GM18505 (cell line): ENCODE data around the gene CSNK2B.

Experiments used
- ATAC-seq: cut with Tn5 transposase; IDR thresholded peaks from one replicate; pipeline ENCODE4 v1.9.1; 2021; ENCODE audit not compliant: unreplicated experiment
- POLR2A ChIP-seq: IDR thresholded peaks from 4 replicates; pipeline ENCODE4 v1.6.1; 2011; ENCODE audit warnings: borderline replicate concordance; ENCODE audit not compliant: insufficient read depth, insufficient read length; ENCODE audit errors: extremely low read depth

CSNK2B gene

DNA sequence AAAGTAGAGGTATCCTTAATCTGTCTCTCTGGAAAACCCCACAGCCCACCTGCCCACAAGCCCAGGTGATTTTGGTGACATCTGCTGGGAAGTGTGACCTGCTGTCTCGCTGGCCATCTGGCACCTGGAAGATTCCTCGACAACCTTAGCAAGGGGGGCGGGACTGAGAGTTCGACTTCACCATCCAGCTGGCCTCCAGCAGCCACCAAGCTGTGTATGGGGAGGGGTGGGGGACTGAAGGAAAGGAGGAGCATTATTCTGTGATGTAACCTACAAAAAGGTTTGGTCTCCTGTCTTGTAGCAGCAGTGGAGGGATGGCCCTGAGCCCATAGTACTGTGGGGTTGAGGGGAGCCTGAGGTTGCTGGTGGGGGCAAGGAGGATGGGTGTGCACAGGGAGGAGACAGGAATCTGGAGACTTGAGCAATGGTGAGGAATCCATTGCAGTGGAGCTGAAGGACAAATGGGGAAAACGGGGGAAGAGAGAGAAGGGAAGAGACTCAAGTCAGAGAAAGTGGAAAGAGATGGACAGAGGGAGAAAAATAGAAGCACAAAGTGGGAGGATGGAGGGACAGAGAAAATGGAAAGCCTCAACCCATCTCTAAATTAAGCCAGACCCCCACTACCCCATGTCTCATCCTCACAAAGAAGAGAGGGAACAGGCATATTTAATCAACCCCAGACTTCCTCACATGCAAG, 44.8 kb downstream of the CSNK2B start:
- ATAC-seq, result no peak

DNA sequence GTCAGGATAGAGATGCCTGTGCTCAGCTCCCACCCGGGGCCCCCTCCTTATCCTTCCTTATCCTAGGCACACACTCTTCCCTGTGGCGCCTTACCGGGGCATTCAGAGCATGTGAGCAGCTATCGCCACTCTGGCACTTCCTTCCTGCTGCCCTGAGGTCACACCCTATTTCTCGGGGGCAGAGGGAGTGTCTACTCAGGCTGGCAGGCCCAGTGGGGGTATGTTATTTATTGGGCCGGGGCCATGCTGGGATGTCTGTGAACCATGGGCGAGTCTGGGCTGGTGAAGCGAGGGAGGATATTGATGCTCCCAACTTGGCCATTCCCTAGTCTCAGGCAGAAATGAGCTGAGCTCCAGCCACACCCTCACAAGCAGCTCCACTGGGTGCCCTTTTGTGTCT, 45.4 kb downstream of the CSNK2B start:
- no peak for ATAC-seq

More for the DNA sequence above, 44.8 kb downstream of the CSNK2B start:
- TF ChIP-seq POLR2A, result no peak

GRCh38 chr6:31712296-31712695, 46.4 kb downstream of the CSNK2B start:
- ATAC-seq, result no peak
- no peak for TF ChIP-seq POLR2A

More for the DNA sequence above, 45.4 kb downstream of the CSNK2B start:
- no peak for TF ChIP-seq POLR2A

- ATAC-seq, result no peak
- TF ChIP-seq POLR2A, result no peak
Observed at GRCh38 chr6:31713465-31713864, 47.6 kb downstream of the CSNK2B start.

DNA sequence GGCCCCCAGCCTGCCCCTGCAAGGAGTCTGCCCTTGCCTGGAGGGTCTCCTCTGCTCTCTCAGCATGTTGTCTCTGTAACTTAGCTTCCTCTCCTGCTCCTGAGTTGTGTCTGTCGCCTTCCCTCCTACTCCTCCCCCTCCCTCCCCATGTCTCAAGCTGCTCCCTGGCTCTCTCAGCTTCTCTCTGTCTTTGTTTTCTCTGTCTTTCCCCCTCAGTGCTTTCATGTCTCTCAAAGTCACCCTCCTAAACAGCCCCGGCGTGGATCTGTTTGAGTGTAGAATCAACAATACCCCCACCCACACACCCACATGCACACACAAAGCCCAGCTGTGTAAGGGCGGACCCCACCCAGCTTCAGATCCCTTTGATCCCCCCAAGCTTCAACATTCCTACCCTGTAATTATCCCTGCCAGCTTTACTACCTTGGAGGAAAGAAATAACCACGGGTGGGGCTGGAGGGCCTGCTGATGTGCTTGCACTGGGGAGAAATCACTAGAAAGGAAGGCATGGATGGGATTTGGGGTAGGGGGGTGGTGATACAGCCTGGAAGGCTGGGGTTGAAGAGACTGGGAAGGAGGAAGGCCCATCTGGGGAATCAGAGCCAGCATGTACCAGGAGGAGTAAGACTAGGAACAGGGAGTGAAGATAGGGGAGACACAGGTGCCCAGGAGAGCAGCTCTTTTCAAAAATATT, 48.3 kb downstream of the CSNK2B start:
- no peak for ATAC-seq
- no peak for TF ChIP-seq POLR2A

DNA sequence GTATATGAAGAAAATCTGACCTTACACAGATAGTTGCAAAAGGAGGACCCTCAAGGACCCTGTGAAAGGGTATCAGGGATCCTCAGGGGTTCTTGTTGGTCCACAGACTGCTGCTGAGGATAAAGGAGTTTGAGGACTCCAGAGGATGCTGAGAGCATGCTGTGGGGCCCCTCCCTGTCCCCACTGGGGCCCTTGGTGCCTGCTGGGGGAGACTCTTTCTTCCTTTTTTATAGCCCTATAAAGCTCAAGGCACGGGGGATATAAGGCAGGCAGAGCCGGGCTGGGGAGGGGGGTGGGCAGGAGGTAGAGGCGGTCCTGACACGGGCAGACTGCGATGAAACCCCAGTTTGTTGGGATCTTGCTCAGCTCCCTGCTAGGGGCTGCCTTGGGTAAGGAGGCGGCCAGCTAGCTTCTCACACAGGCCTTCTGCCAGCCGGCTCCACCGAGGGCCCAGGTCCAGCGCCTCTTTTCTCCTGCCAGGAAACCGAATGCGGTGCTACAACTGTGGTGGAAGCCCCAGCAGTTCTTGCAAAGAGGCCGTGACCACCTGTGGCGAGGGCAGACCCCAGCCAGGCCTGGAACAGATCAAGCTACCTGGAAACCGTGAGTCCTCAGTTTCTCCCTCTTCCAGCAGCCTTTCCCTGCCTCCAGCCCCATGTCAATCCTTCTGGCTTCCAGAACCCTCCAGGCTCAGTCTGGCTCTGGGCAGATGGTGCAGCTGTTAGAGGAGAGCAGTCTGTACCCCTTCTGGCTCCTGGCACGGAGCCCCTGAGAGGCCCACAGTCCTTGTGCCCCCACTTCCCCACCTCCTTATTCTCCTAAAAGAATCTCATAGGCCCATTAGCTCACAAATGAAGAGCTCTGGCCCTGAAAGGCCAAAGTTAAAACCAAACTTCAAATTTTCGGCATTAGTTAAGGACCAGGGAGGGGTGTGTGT, 49.4 kb downstream of the CSNK2B start, which contains the start of gene LY6G6D:
TSS of gene LY6G6D (plus strand) at position 327 of the 937 bp plus-strand sequence. CDS start at position 335, 8 bp downstream.
- TF ChIP-seq POLR2A, result no peak
- no peak for ATAC-seq

GRCh38 chr6:31717499-31718222, 51.8 kb downstream of the CSNK2B start:
- no peak for TF ChIP-seq POLR2A

DNA sequence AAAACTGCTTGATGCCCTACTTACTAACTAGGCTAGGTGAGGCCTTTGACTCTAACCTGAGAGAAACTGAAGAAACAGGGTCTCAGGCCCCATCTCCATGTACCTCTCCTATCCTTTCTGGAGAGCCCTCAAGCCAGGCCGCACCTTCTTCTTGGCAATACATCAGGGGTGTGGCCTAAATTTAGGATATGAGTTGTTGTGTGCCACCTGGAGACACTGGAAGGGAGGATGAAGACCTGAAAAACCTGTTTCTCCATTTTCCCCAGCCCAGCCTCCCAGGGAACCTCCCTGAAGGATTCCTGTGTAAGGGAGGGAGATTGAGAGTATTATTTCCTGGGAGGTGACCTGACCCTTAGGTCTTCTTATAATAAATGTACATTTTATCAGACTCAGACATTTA, 52.4 kb downstream of the CSNK2B start:
- no peak for TF ChIP-seq POLR2A
- no peak for ATAC-seq

More at GRCh38 chr6:31717499-31718222, 51.8 kb downstream of the CSNK2B start:
- ATAC-seq, result no peak

- no peak for ATAC-seq
- TF ChIP-seq POLR2A, result no peak
Observed at GRCh38 chr6:31719001-31719400, 53.1 kb downstream of the CSNK2B start.
